HG02798 (cell line): Measurements from ENCODE around the gene CX3CL1.
"Not testable (repeated sequence)": the region's sequence is repeated elsewhere in the genome, so short reads cannot be mapped to it uniquely, and the experiment has no call there.

ENCODE experiments used
- ATAC-seq: cut with Tn5 transposase; IDR thresholded peaks from one replicate; pipeline ENCODE4 v1.9.1; 2021; ENCODE audit warnings: mild to moderate bottlenecking; ENCODE audit not compliant: unreplicated experiment, poor library complexity

The CX3CL1 gene

GRCh38 chr16:57372372-57373116 is at the start of gene CX3CL1:
CX3CL1 (plus strand) TSS chr16:57372490; CDS start chr16:57372569, 79 bp downstream.
- no peak for ATAC-seq

DNA sequence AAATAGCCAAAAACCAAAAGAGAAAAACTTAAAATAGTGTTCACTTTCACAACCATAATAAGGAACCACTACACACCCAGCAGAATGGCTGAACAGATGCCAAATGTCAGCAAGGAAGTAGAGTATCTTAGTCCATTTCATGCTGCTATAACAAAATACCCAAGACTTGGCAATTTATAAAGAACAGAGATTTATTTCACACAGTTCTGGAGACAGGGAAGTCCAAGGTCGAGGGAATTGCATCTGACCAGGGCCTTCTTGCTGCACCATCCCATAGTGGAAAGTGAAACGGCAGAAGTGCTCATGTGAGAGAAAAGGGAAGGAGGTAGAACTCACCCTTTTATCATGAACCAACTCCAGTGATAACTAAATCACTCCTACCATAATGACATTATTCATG is 47.5 kb upstream of the CX3CL1 start:
- ATAC-seq = no peak

DNA sequence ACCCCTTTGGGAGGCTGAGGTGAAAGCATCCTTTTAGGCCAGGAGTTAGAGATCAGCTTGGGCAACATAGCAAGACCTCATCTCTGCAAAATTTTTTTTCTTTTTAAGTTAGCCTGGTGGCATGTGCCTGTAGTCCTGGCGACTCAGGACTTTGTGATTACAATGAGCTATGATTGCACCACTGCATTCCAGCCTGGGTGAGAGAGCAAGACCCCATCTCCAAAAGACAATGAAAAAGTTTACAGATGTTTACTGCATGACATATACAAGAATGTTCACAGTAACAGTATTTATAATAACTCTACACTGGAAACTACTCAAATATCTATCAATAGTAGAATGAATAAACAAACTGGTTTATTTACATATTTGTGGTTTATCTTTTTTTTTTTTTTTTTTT is 46.8 kb upstream of the CX3CL1 start:
- no peak for ATAC-seq

- no peak for ATAC-seq
Observed at GRCh38 chr16:57329718-57330327, 42.5 kb upstream of the CX3CL1 start.

DNA sequence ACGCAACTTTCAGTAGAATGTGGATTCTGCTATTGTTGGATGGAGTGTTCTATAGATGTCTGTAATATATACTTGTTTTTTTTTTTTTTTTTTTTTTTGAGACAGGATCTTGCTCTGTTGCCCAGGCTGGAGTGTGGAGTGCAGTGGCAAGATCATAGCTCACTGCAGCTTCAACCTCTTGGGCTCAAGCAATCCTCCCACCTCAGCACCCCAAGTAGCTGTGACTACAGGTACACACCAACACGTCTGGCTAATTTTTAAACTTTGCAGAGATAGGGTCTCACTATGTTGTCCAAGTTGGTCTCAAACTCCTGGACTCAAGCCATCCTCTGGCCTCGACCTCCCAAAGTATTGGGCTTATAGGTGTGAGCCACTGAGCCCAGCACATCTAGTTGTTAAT is 40.9 kb upstream of the CX3CL1 start:
- no peak for ATAC-seq

GRCh38 chr16:57333402-57333801 is 38.9 kb upstream of the CX3CL1 start:
- ATAC-seq = no peak

- ATAC-seq = no peak
Observed at GRCh38 chr16:57335366-57335765, 36.9 kb upstream of the CX3CL1 start.

DNA sequence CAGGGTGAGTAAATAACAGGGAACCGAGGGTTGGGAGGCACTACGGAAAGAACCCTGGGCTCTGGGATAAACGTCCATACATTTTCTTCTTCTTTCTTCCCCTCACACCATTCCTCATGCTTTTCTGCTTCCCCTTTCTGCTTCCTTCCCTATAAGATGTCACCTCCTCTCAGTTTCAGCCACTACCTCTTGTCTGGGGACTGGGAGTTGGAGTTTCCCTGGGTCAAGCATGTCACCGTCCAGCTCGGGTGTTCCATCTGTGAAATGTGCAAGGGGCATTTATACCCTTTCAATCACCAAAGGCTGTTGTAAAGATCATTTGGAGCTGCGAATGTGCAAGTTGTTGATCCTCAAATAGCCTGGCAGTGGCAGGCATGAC is 31.2 kb upstream of the CX3CL1 start:
- no peak for ATAC-seq

GRCh38 chr16:57341441-57342303 is 30.6 kb upstream of the CX3CL1 start:
- ATAC-seq = no peak

GRCh38 chr16:57342606-57343005 is 29.7 kb upstream of the CX3CL1 start:
- ATAC-seq = not testable (repeated sequence)

DNA sequence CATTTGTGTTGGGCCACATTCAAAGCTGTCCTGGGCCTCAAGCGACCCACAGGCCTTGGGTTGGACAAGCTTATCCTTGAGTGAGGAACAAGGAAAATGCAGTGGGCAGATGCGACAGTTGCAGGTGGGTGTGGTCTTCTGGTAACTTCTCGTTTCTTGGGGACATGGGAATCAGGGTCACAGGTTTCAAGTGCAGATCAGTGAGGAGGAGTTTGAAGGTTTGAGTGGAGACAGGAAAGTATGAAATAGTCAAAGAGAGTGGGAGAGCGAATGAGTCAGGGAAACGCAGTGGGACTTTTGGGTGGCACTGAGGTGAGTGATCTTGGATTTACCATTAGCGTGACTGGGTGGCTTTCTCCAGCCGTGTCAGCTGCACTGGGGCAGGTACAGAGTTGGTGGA is 29.1 kb upstream of the CX3CL1 start:
- ATAC-seq = no peak

- not testable (repeated sequence) for ATAC-seq
Observed at GRCh38 chr16:57344094-57344493, 28.2 kb upstream of the CX3CL1 start.

GRCh38 chr16:57345021-57345420 is 27.3 kb upstream of the CX3CL1 start:
- ATAC-seq = no peak

GRCh38 chr16:57345666-57346204 is 26.6 kb upstream of the CX3CL1 start:
- no peak for ATAC-seq

DNA sequence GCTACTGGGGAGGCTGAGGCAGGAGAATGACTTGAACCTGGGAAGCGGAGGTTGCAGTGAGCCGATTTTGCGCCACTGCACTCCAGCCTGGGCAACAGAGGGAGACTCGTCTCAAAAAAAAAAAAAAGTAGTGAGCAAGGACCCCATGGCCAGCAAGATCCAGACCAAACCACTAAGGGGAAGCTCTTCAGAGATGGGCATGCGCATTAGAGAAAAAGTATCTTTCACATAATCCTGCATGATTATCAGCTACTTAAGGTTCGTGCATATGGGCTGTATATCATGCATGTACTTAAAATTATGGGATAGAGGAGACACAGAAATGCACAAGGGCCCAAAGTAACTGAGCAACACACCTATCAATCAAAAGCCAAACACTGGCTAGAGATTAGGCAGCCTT is 24.4 kb upstream of the CX3CL1 start:
- no peak for ATAC-seq

- no peak for ATAC-seq
Observed at GRCh38 chr16:57348327-57348726, 24.0 kb upstream of the CX3CL1 start.

GRCh38 chr16:57349212-57350031 is 22.9 kb upstream of the CX3CL1 start:
- ATAC-seq = peak; percentile 93

- no peak for ATAC-seq
Observed at GRCh38 chr16:57352636-57353047, 19.6 kb upstream of the CX3CL1 start.

DNA sequence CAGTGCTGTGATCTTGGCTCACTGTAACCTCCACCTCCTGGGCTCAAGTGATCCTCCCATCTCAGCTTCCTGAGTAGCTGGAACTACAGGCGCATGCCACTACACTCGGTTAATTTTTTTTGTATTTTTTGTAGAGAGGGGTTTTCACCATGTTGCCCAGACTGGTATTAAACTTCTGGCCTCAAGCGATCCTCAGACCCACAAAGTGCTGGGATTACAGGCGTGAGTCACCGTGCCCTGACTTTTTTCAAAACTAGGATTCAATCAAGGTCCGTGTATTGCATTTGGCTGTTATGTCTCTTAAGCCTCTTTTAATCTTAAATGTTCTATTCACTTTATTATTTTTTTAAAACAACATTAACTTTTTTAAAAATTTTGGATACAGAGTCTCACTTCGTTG is 18.0 kb upstream of the CX3CL1 start:
- no peak for ATAC-seq

GRCh38 chr16:57355898-57356414 is 16.3 kb upstream of the CX3CL1 start:
- no peak for ATAC-seq
